ENCODE data around the gene NFAM1. TPM values are rescaled to one million over a fixed set of nuclear protein-coding genes. Genes with fewer than 3 reads are reported as not detected.

Gene NFAM1
- total RNA-seq, 3 donors from 2014 or later (not counting 1 experiment from before 2014, with no cell fraction given), result 2.4 to 7.8 (median 3.6) TPM

- H3K9me3 Mint-ChIP-seq, result no peaks in the 10 kb centered on the region
- no peaks in the 10 kb centered on the region for H3K36me3 ChIP-seq (ENCODE audit: control insufficient read depth, insufficient read depth, low read length)
- no peaks in the 10 kb centered on the region for H3K9me3 ChIP-seq (ENCODE audit: control insufficient read depth, insufficient read depth, low read length)
- H3K4me3 ChIP-seq (ENCODE audit: low read length), result peak overlapping the region; percentile 28
- peak overlapping the region; percentile 52 for H3K27ac ChIP-seq (ENCODE audit: low read length)
- H3K4me3 Mint-ChIP-seq, result peak overlapping the region; percentile 84
- DNase-seq (peak; percentile 70 to 92), ATAC-seq (peak; percentile 83 to 91 (median 91))
- no peaks in the 10 kb centered on the region for H3K27me3 ChIP-seq (ENCODE audit: control insufficient read depth, insufficient read depth, low read length)
- peaks cover 27% of the 10 kb centered on the region for H3K4me1 ChIP-seq (ENCODE audit: control insufficient read depth, insufficient read depth, low read length)
- TF ChIP-seq CTCF (IDR thresholded peaks at IDR 0.05), result peak; percentile 55
- H3K27me3 Mint-ChIP-seq (ENCODE audit: low read depth in 2 of 2), result no peaks in the 10 kb centered on the region
- H3K36me3 Mint-ChIP-seq, result no peaks in the 10 kb centered on the region
- 3% methylated on average over 26 of the region's 28 CpGs for WGBS (ENCODE audit: insufficient coverage)
- H3K4me1 Mint-ChIP-seq, result peaks cover 14 to 20% of the 10 kb centered on the region in 2 donors
- H3K27ac Mint-ChIP-seq, result peak overlapping the region; percentile 64 to 78
- intact Hi-C loops (cut with micrococcal nuclease), result no loop called here
Observed at GRCh38 chr22:42444077-42444904, 12.1 kb upstream of the NFAM1 start.

GRCh38 chr22:42443240-42444076, 11.3 kb upstream of the NFAM1 start:
- no peaks in the 10 kb centered on the region for H3K27me3 ChIP-seq (ENCODE audit: control insufficient read depth, insufficient read depth, low read length)
- H3K9me3 Mint-ChIP-seq, result no peaks in the 10 kb centered on the region
- no peaks in the 10 kb centered on the region for H3K36me3 Mint-ChIP-seq
- peaks cover 29% of the 10 kb centered on the region for H3K4me1 ChIP-seq (ENCODE audit: control insufficient read depth, insufficient read depth, low read length)
- peak overlapping the region; percentile 34 to 78 for H3K27ac Mint-ChIP-seq
- H3K27ac ChIP-seq (ENCODE audit: low read length), result peak overlapping the region; percentile 52
- ATAC-seq (no peak), DNase-seq (no peak)
- intact Hi-C loops (cut with micrococcal nuclease), result no loop called here
- peaks cover 14 to 20% of the 10 kb centered on the region in 2 donors for H3K4me1 Mint-ChIP-seq
- H3K36me3 ChIP-seq (ENCODE audit: control insufficient read depth, insufficient read depth, low read length), result no peaks in the 10 kb centered on the region
- H3K4me3 ChIP-seq (ENCODE audit: low read length), result no peak overlapping the region
- no peak for TF ChIP-seq CTCF (IDR thresholded peaks at IDR 0.05)
- H3K4me3 Mint-ChIP-seq, result peak overlapping the region; percentile 84
- 54% methylated on average over 6 of the region's 6 CpGs for WGBS (ENCODE audit: insufficient coverage)
- H3K27me3 Mint-ChIP-seq (ENCODE audit: low read depth in 2 of 2), result peaks cover 0 to 2% of the 10 kb centered on the region in 2 donors
- H3K9me3 ChIP-seq (ENCODE audit: control insufficient read depth, insufficient read depth, low read length), result no peaks in the 10 kb centered on the region

- intact Hi-C loops (cut with micrococcal nuclease), result no loop called here
Observed at GRCh38 chr22:42442748-42443147, 10.5 kb upstream of the NFAM1 start.

More at GRCh38 chr22:42442748-42443147, 10.5 kb upstream of the NFAM1 start:
- Histone ChIP-seq H3K27me3 (ENCODE audit: control insufficient read depth, insufficient read depth, low read length) (peaks cover 3% of the 10 kb centered on the region), H3K27ac (ENCODE audit: low read length) (no peak overlapping the region), H3K4me3 (ENCODE audit: low read length) (no peak overlapping the region), H3K9me3 (ENCODE audit: control insufficient read depth, insufficient read depth, low read length) (no peaks in the 10 kb centered on the region), H3K4me1 (ENCODE audit: control insufficient read depth, insufficient read depth, low read length) (peaks cover 36% of the 10 kb centered on the region), H3K36me3 (ENCODE audit: control insufficient read depth, insufficient read depth, low read length) (no peaks in the 10 kb centered on the region)
- H3K9me3 Mint-ChIP-seq, result no peaks in the 10 kb centered on the region
- peaks cover 14 to 21% of the 10 kb centered on the region in 2 donors for H3K4me1 Mint-ChIP-seq
- TF ChIP-seq CTCF (IDR thresholded peaks at IDR 0.05), result no peak
- H3K4me3 Mint-ChIP-seq, result peak overlapping the region; percentile 32
- 94% methylated on average over 4 of the region's 4 CpGs for WGBS (ENCODE audit: insufficient coverage)
- peaks cover 0 to 4% of the 10 kb centered on the region in 2 donors for H3K27me3 Mint-ChIP-seq (ENCODE audit: low read depth in 2 of 2)
- H3K27ac Mint-ChIP-seq, result peak overlapping the region in 1 of 2 donors; percentile 78
- ATAC-seq, result no peak
- DNase-seq, result no peak
- no peaks in the 10 kb centered on the region for H3K36me3 Mint-ChIP-seq
